ENCODE data around the gene FBH1. TPM values are rescaled to one million over a fixed set of nuclear protein-coding genes. Genes with fewer than 3 reads are reported as not detected.

The FBH1 gene
- total and polyA plus RNA-seq, 9 of the 15 experiments (the other 6 are each of a cell fraction or from before 2014, with no cell fraction given) = 13.4 to 108 (median 77.8) TPM

- Histone ChIP-seq H3K9me3 (replicated peaks; ENCODE audit: control insufficient read depth, insufficient read depth, low read depth, low read length) (no peaks in the 10 kb centered on the region), H3K4me1 (replicated peaks in 1 of 2; ENCODE audit: control insufficient read depth in 2 of 2, insufficient read depth in 2 of 2, low read length in 2 of 2) (peaks cover 10 to 34% of the 10 kb centered on the region in 2 experiments; a peak in 4 of 5 replicates), H4K20me1 (replicated peaks; ENCODE audit: control insufficient read depth, insufficient read depth, low read length) (no peaks in the 10 kb centered on the region), H3K4me2 (ENCODE audit: insufficient read depth, low read length) (no peak overlapping the region), H2AFZ (ENCODE audit: low read depth, low read length) (no peak overlapping the region), H3K4me3 (no peak overlapping the region), H3K79me2 (ENCODE audit: control insufficient read depth, insufficient read depth, low read length) (no peaks in the 10 kb centered on the region), H3K9ac (ENCODE audit: insufficient read depth in 1 of 2, low read depth in 2 of 2, low read length in 2 of 2) (no peak overlapping the region), H3K27me3 (ENCODE audit: control insufficient read depth in 2 of 2, insufficient read depth in 2 of 2, low read length in 2 of 2) (no peaks in the 10 kb centered on the region), H3K9me1 (ENCODE audit: control insufficient read depth, insufficient read depth, low read length) (no peaks in the 10 kb centered on the region), H3K36me3 (ENCODE audit: control insufficient read depth, insufficient read depth, low read length) (no peaks in the 10 kb centered on the region; the same call in 2 of the 3 replicates), H3K27ac (ENCODE audit: extremely low read depth, low read depth, low read length) (no peak overlapping the region)
- CTCF ChIA-PET (ENCODE audit: low intra/inter-chr PET ratio) = no interaction called here
- WGBS (ENCODE audit: insufficient coverage, low coverage, missing lambda C conversion rate) = 60% methylated on average over 8 of the region's 8 CpGs
- ATAC-seq (no peak), FAIRE-seq (no peak), DNase-seq (ENCODE audit: extremely low read depth in 1 of 4, low spot score in 3 of 4) (no peak)
- POLR2A ChIA-PET = no interaction called here
- in situ Hi-C loops (cut with MboI) (loop anchor here (5.0 to 25.0 kb wide), 2 partner anchors 141 to 441 kb away; partner anchors contain the start of gene RBM17), intact Hi-C loops (cut with micrococcal nuclease) (loop anchor here (5.0 kb wide), 1 partner anchor 66 kb away; no protein-coding TSS in a partner anchor)
- TF ChIP-seq NFYB (IDR thresholded peaks at IDR 0.05; ENCODE audit: extremely low read depth, insufficient read length) (no peak), NFATC3 (IDR thresholded peaks at IDR 0.05) (no peak), STAG1 (CRISPR knock-in tag; IDR thresholded peaks at IDR 0.05; ENCODE audit: borderline replicate concordance) (no peak), MCM3 (IDR thresholded peaks at IDR 0.05) (no peak), POLR3G (IDR thresholded peaks at IDR 0.05; ENCODE audit: extremely low read depth, insufficient read length, insufficient replicate concordance) (no peak), SPI1 (IDR thresholded peaks at IDR 0.05; ENCODE audit: borderline replicate concordance, low read depth, low read length) (no peak), ZNF263 (CRISPR knock-in tag; IDR thresholded peaks at IDR 0.05; ENCODE audit: borderline replicate concordance) (no peak), PKNOX1 (IDR thresholded peaks at IDR 0.05) (no peak)
- no TSS peak for BruUV-seq (replicated peaks)
Measured at GRCh38 chr10:5946786-5947185, 56.7 kb downstream of the FBH1 start.

Data from K562 (cell line).